Measurements from ENCODE around the gene MS4A5.

The MS4A5 gene

GRCh38 chr11:60482361-60482760, 53.0 kb downstream of the MS4A5 start:
- no peak for DNase-seq (ENCODE audit: low read depth)

- DNase-seq (ENCODE audit: low read depth): no peak
Measured at GRCh38 chr11:60485987-60486386, 56.6 kb downstream of the MS4A5 start.

- no peak for DNase-seq (ENCODE audit: low read depth)
Measured at GRCh38 chr11:60492488-60493009, 63.2 kb downstream of the MS4A5 start, which contains the start of gene MS4A12. Gene MS4A12, plus strand, starts transcription at chr11:60492778. Its CDS starts 4,541 bp downstream, at chr11:60497319.

GRCh38 chr11:60493454-60493853, 64.1 kb downstream of the MS4A5 start:
- no peak for DNase-seq (ENCODE audit: low read depth)

Data from stimulated activated CD8-positive, alpha-beta memory T cell treated with anti-CD3 and anti-CD28 coated beads, Interleukin-15, amount 100 ng/mL, for 1 hour (primary cell).